Immature natural killer cell (primary cell): Measurements from ENCODE around the gene UBA5. TPM values are rescaled to one million over a fixed set of nuclear protein-coding genes. Genes with fewer than 3 reads are reported as not detected.

Experiments
- DNase-seq, 3 donors: peaks; one replicate each; pipeline ENCODE4 v3.0.0; 2022; ENCODE audit warnings: mixed read lengths in 1 of 3
- H3K27ac Mint-ChIP-seq, 6 donors: one replicate each; pipeline ENCODE4 v1.8.0; 2020; ENCODE audit warnings: mixed read lengths in 6 of 6, mild to moderate bottlenecking in 5 of 6, inconsistent platforms in 4 of 6, moderate library complexity in 3 of 6
- H3K27me3 Mint-ChIP-seq, 3 donors: one replicate each; pipeline ENCODE4 v1.8.0; 2020 to 2021; ENCODE audit warnings: low read depth in 3 of 3, mild to moderate bottlenecking in 3 of 3, mixed read lengths in 3 of 3, moderate library complexity in 3 of 3, inconsistent platforms in 1 of 3
- H3K36me3 Mint-ChIP-seq, 3 donors: one replicate each; pipeline ENCODE4 v1.8.0; 2020; ENCODE audit warnings: mixed read lengths in 3 of 3, inconsistent platforms in 2 of 3, mild to moderate bottlenecking in 2 of 3
- H3K4me1 Mint-ChIP-seq, 2 donors: one replicate each; pipeline ENCODE4 v1.8.0; 2020; ENCODE audit warnings: inconsistent platforms in 2 of 2, mild to moderate bottlenecking in 2 of 2, mixed read lengths in 2 of 2, moderate library complexity in 1 of 2
- H3K4me3 Mint-ChIP-seq, 5 donors: one replicate each; pipeline ENCODE4 v1.8.0; 2020; ENCODE audit warnings: mild to moderate bottlenecking in 5 of 5, mixed read lengths in 5 of 5, inconsistent platforms in 3 of 5, moderate library complexity in 3 of 5
- H3K9me3 Mint-ChIP-seq, 6 donors: one replicate each; pipeline ENCODE4 v1.8.0; 2020; ENCODE audit warnings: mild to moderate bottlenecking in 6 of 6, mixed read lengths in 6 of 6, inconsistent platforms in 4 of 6, moderate library complexity in 3 of 6
- polyA plus RNA-seq, 3 donors: library from polyadenylated mRNA; unstranded; fragments of 300-500 nt; fragmentation: Illumina TruSeq; gene quantifications; one replicate each; pipeline ENCODE4 v1.2.3, GENCODE V29; 2021

UBA5 gene
- polyA plus RNA-seq, 3 donors from 2014 or later = 32.7 to 56.3 (median 46.4) TPM

DNA sequence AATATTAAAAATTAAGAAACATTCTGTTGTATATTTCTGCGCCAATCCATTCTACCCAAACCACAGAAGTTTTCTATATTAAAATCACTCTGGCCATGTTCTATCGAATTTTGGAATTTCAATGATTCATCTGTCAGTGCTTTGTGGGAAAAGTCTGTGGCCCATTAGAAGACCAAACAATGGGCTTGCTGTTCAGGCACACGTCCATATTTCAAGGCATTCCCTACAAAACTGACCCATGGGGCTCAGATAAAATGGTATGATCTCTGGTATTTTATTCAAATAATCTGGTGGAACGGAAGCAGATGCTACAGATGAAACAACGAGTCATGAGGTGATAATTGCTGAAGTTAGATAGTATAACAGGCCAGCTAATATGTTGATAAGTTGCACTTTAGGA lies 49.6 kb downstream of the UBA5 start:
- peaks cover 19 to 45% (median 26%) of the 10 kb centered on the region in 3 donors for H3K36me3 Mint-ChIP-seq
- no peaks in the 10 kb centered on the region for H3K9me3 Mint-ChIP-seq
- H3K27me3 Mint-ChIP-seq = no peaks in the 10 kb centered on the region
- no peak overlapping the region for H3K27ac Mint-ChIP-seq
- DNase-seq = no peak
- H3K4me3 Mint-ChIP-seq = no peak overlapping the region
- peaks cover 0 to 7% of the 10 kb centered on the region in 2 donors for H3K4me1 Mint-ChIP-seq

GRCh38 chr3:132710311-132710710 lies 50.2 kb downstream of the UBA5 start:
- DNase-seq = no peak
- no peaks in the 10 kb centered on the region for H3K27me3 Mint-ChIP-seq
- peaks cover 0 to 4% of the 10 kb centered on the region in 2 donors for H3K4me1 Mint-ChIP-seq
- no peak overlapping the region for H3K27ac Mint-ChIP-seq
- H3K9me3 Mint-ChIP-seq = no peaks in the 10 kb centered on the region
- H3K36me3 Mint-ChIP-seq = peaks cover 19 to 45% (median 26%) of the 10 kb centered on the region in 3 donors
- no peak overlapping the region for H3K4me3 Mint-ChIP-seq

- H3K4me1 Mint-ChIP-seq = peaks cover 0 to 11% of the 10 kb centered on the region in 2 donors
These were observed 54.0 kb downstream of the UBA5 start for GRCh38 chr3:132713977-132714727.

GRCh38 chr3:132716372-132716771 lies 56.2 kb downstream of the UBA5 start:
- H3K27me3 Mint-ChIP-seq = peaks cover 0 to 4% (median 2%) of the 10 kb centered on the region in 3 donors
- no peak overlapping the region for H3K27ac Mint-ChIP-seq
- no peak for DNase-seq
- peaks cover 0 to under 1% (median 0%) of the 10 kb centered on the region in 6 donors for H3K9me3 Mint-ChIP-seq
- H3K4me1 Mint-ChIP-seq = peaks cover 12 to 33% of the 10 kb centered on the region in 2 donors
- peaks cover 14 to 18% (median 16%) of the 10 kb centered on the region in 3 donors for H3K36me3 Mint-ChIP-seq
- H3K4me3 Mint-ChIP-seq = no peak overlapping the region

More at GRCh38 chr3:132713977-132714727, 54.0 kb downstream of the UBA5 start:
- no peaks in the 10 kb centered on the region for H3K27me3 Mint-ChIP-seq
- no peaks in the 10 kb centered on the region for H3K9me3 Mint-ChIP-seq
- H3K4me3 Mint-ChIP-seq = no peak overlapping the region
- H3K36me3 Mint-ChIP-seq = peaks cover 24 to 28% (median 25%) of the 10 kb centered on the region in 3 donors
- no peak for DNase-seq
- no peak overlapping the region for H3K27ac Mint-ChIP-seq

GRCh38 chr3:132720228-132720627 lies 60.1 kb downstream of the UBA5 start:
- Mint-ChIP-seq H3K9me3 (peaks cover 0 to 2% (median 0%) of the 10 kb centered on the region in 6 donors), H3K4me3 (peak overlapping the region; percentile 37 to 91 (median 66)), H3K27ac (peak overlapping the region in 2 of 6 donors; percentile 29 to 50), H3K27me3 (peaks cover 2 to 6% (median 3%) of the 10 kb centered on the region in 3 donors), H3K4me1 (peaks cover 22 to 45% of the 10 kb centered on the region in 2 donors), H3K36me3 (peaks cover 7 to 13% (median 9%) of the 10 kb centered on the region in 3 donors)
- DNase-seq = no peak

DNA sequence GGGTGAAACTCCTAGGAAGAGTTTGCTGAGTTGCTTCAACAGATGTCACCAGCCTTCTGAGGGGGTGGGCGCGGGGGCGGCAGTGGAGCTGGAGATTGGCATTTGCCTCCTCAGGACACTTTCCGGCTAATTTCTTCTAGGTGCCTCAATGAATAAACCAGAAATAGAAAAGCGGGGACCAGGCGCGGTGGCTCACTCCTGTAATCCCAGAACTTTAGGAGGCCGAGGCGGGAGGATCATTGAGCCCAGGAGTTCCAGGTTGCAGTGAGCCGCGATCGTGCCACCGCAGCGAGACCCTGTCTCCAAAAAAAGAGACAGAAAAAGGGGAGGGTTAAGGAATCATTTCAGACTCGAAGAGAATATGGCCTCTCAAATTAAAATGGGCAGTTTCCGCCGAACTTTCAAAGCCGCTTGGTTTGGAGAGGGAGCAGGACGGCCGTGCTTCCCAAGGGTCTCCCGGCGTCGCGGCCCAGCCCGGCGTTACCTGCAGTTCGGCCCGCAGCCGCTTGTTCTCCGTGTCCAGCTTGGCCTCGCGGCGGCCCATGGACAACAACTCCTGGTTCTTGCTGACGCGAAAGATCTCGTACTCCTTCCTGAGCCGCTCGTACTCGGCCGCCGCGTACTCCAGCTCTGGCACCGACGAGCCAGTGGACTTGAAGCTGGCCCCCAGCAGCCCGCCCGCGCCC lies 61.5 kb downstream of the UBA5 start:
- DNase-seq = no peak

DNA sequence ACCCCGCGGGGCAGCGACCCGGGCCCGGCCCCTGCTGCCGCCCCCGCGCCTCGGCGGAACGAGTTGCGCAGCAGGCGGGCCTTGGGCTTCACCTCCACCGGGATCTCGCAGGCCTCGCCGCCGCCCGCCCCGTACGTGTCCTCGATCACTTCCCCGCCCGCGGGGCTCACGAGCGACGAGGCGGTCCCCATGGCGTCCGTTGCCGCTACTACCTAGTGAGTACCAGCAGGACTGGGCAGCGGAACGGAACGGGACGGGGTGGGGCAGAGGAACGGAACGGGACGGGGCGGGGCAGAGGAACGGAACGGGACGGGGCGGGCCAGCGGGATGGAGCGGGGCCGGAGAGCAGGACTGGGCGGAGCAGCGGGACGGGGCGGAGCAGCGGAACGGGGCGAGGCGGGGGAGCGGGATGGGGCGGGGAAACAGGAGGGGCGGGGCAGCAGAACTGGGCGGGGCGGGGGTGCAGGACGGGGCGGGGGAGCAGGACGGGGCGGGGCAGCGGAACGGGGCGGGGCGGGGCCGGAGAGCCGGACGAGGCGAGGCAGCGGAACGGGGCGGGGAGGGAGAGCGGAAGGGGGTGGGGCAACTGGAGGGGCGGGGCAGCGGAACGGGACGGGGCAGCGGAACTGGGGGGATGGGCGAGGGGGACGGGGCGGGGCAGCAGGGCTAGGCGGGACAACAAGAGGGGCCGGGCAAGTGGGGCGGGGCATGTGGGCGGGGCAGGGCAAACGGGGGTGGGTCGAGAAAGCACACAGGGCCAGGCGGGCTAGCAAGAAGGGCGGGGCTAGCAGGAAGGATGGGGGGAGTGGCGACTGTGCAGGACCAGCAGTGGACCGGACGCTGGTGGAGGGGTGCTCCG lies 62.3 kb downstream of the UBA5 start, which contains the start of gene NPHP3:
NPHP3 (minus strand) TSS at position 245 of the 859 bp plus-strand sequence; CDS start at position 191, 54 bp downstream.
- H3K4me1 Mint-ChIP-seq = peaks cover 22 to 45% of the 10 kb centered on the region in 2 donors
- peak within 1 kb of the TSS; percentile 86 to 92 (median 89) for H3K4me3 Mint-ChIP-seq
- H3K36me3 Mint-ChIP-seq = peaks cover 4 to 9% (median 6%) of the 10 kb centered on the region in 3 donors
- DNase-seq = peak; percentile 85 to 91 (median 90)
- H3K27me3 Mint-ChIP-seq = peaks cover 2 to 6% (median 3%) of the 10 kb centered on the region in 3 donors
- H3K9me3 Mint-ChIP-seq = peaks cover 0 to 2% (median 0%) of the 10 kb centered on the region in 6 donors
- peak within 1 kb of the TSS; percentile 68 to 91 (median 85) for H3K27ac Mint-ChIP-seq

More for the DNA sequence above, 61.5 kb downstream of the UBA5 start:
- H3K4me1 Mint-ChIP-seq = peaks cover 22 to 45% of the 10 kb centered on the region in 2 donors
- H3K36me3 Mint-ChIP-seq = peaks cover 4 to 9% (median 8%) of the 10 kb centered on the region in 3 donors
- peak overlapping the region; percentile 51 to 83 (median 78) for H3K27ac Mint-ChIP-seq
- H3K9me3 Mint-ChIP-seq = peaks cover 0 to 2% (median 0%) of the 10 kb centered on the region in 6 donors
- peak overlapping the region; percentile 86 to 92 (median 89) for H3K4me3 Mint-ChIP-seq
- H3K27me3 Mint-ChIP-seq = peaks cover 2 to 6% (median 3%) of the 10 kb centered on the region in 3 donors

DNA sequence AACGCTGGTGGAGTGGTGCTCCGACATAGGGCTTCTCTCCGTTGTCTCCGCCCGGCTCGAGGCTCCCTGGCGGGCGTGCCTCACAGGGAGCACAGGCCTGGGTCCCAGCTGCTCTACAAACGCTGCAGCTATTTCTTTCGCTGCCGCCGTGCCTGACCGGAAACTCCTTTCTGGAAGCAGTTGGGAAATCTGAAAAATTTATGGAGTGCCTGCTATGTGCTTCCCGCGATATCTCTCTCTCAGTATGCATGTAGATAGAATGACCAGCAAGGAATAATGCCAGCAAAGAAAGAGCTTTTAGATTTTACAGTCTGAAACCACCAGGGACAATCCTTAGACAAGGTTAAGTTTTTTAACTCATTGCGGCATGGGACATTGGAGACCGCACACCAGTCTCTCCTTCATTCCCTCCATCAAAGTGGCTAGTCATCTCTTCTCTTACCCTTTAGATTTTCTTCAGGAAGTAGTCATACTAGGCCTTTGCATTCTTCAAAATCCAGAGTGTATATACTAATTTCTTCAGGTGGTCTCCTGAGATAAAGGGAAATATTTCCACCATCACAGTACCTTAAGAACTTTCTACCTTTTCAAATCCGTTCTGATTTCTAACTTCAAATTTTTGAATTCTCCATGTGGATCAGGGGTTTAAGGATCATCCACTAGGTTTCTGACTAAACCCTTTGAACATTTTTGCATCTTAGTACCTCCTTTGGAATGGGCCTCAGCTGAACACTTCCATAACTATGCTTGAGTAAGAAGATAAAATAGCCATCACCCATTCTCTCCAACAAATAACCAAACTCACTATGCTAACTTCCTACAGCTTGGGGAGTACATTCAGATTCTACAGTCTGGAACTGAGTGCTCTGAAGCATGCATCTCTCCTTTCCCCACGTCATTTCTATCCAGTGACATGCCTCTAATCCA lies 63.2 kb downstream of the UBA5 start:
- peaks cover 22 to 45% of the 10 kb centered on the region in 2 donors for H3K4me1 Mint-ChIP-seq
- DNase-seq = no peak
- H3K27ac Mint-ChIP-seq = peak overlapping the region; percentile 68 to 91 (median 85)
- H3K27me3 Mint-ChIP-seq = peaks cover 2 to 6% (median 4%) of the 10 kb centered on the region in 3 donors
- H3K4me3 Mint-ChIP-seq = peak overlapping the region; percentile 76 to 91 (median 86)
- H3K9me3 Mint-ChIP-seq = peaks cover 0 to 2% (median 0%) of the 10 kb centered on the region in 6 donors
- H3K36me3 Mint-ChIP-seq = peaks cover 4 to 9% (median 5%) of the 10 kb centered on the region in 3 donors

DNA sequence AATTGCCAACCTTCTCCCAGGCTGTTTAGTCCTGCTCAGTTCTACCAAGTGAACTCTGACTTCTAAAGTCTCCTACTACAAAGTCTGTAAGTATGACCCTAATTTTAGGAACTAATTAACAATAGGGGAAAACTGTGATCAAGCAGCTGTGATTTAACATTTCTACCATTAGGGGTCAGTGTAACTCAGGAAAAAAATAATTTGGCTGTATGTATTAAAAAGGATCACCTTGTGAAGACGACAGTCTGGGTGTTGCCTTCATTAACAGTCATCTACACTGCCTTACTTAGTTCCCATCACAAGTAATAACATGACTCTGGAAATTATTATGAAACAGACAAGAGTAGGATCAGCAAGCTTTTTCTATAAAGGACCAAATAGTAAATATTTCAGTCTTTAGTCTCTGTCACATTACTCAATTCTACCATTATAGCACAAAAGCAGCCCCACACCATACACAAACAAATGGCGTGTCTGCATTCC lies 66.3 kb downstream of the UBA5 start:
- DNase-seq = peak; percentile 50 to 60 (median 54)
- H3K36me3 Mint-ChIP-seq = no peaks in the 10 kb centered on the region
- H3K4me1 Mint-ChIP-seq = peaks cover 10 to 15% of the 10 kb centered on the region in 2 donors
- H3K27ac Mint-ChIP-seq = no peak overlapping the region
- H3K4me3 Mint-ChIP-seq = no peak overlapping the region
- peaks cover 4 to 7% (median 4%) of the 10 kb centered on the region in 3 donors for H3K27me3 Mint-ChIP-seq
- peaks cover 0 to 2% (median 0%) of the 10 kb centered on the region in 6 donors for H3K9me3 Mint-ChIP-seq
